ENCODE measurements around the gene YIPF2. TPM values are rescaled to one million over a fixed set of nuclear protein-coding genes. Genes with fewer than 3 reads are reported as not detected.
"Not testable (repeated sequence)": the region's sequence is repeated elsewhere in the genome, so short reads cannot be mapped to it uniquely, and the experiment has no call there.

Gene YIPF2
- total RNA-seq, 2 experiments from 2014 or later, result 19.9 to 23.3 TPM

- ChIA-PET CTCF (no interaction called here), POLR2A (no interaction called here)
- Mint-ChIP-seq H3K27ac (no peak overlapping the region), H3K4me3 (no peak overlapping the region), H3K27me3 (no peaks in the 10 kb centered on the region), H3K4me1 (peaks cover 11% of the 10 kb centered on the region), H3K9me3 (no peaks in the 10 kb centered on the region), H3K36me3 (ENCODE audit: low read depth) (no peaks in the 10 kb centered on the region)
- DNase-seq, result no peak
Measured at GRCh38 chr19:10892256-10892655, 36.2 kb downstream of the YIPF2 start.

DNA sequence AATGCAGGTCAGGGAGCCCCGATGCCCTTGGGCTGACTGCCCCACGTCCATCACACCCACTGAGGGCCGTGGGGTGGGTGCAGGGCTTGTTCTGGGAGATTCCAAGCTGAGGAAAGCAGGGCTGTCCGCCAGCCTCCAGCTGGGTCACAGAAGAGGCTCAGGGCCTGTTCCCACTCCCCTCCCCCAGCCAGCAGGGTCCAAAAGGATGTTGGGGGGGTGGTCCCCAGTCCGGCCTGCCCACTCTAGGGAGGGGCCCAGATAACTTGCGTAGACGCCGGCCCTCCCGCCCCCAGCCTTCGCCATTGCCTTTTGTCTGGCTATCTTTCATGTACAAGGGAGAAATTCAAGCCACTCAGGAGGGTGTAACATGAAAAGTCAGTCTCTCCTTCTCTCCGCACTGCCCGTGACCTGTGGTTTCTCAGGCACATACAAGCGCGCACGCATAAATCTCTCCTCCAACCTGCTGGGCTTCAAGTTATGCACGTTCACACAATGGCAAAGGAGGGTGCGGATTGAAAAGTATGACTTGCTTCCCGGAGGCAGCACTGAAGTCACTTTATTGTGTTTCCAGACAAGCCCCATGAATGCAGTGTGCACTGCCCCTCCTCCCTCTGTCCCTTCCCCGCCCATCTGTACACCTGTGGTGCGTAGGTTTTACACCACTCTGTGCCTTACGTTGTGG lies 36.9 kb downstream of the YIPF2 start:
- DNase-seq, result no peak
- peaks cover 7% of the 10 kb centered on the region for H3K4me1 Mint-ChIP-seq
- H3K4me3 Mint-ChIP-seq, result no peak overlapping the region
- H3K27me3 Mint-ChIP-seq, result no peaks in the 10 kb centered on the region
- ChIA-PET CTCF (no interaction called here), POLR2A (no interaction called here)
- H3K36me3 Mint-ChIP-seq (ENCODE audit: low read depth), result no peaks in the 10 kb centered on the region
- H3K27ac Mint-ChIP-seq, result peak overlapping the region; percentile 21
- no peaks in the 10 kb centered on the region for H3K9me3 Mint-ChIP-seq

GRCh38 chr19:10889880-10890279 lies 38.6 kb downstream of the YIPF2 start:
- H3K36me3 Mint-ChIP-seq (ENCODE audit: low read depth), result no peaks in the 10 kb centered on the region
- POLR2A ChIA-PET, result no interaction called here
- H3K27ac Mint-ChIP-seq, result no peak overlapping the region
- peaks cover 4% of the 10 kb centered on the region for H3K4me1 Mint-ChIP-seq
- DNase-seq, result no peak
- no peaks in the 10 kb centered on the region for H3K9me3 Mint-ChIP-seq
- CTCF ChIA-PET, result interaction anchor here (0.7 to 2.1 kb wide), 4 partner anchors 13 to 165 kb away, joined by 3 to 6 read pairs (median 4); partner anchors contain the start of gene TMED1
- no peak overlapping the region for H3K4me3 Mint-ChIP-seq
- no peaks in the 10 kb centered on the region for H3K27me3 Mint-ChIP-seq

- peaks cover 4% of the 10 kb centered on the region for H3K4me1 Mint-ChIP-seq
- ChIA-PET POLR2A (no interaction called here), CTCF (interaction anchor here (0.7 to 2.1 kb wide), 5 partner anchors 10 to 70 kb away, joined by 3 to 5 read pairs (median 4); partner anchors contain the start of gene TMED1)
- DNase-seq, result no peak
- no peaks in the 10 kb centered on the region for H3K9me3 Mint-ChIP-seq
- no peak overlapping the region for H3K27ac Mint-ChIP-seq
- no peak overlapping the region for H3K4me3 Mint-ChIP-seq
- no peaks in the 10 kb centered on the region for H3K36me3 Mint-ChIP-seq (ENCODE audit: low read depth)
- no peaks in the 10 kb centered on the region for H3K27me3 Mint-ChIP-seq
Measured at GRCh38 chr19:10888421-10888866, 40.0 kb downstream of the YIPF2 start.

GRCh38 chr19:10887616-10888367 lies 40.6 kb downstream of the YIPF2 start:
- POLR2A ChIA-PET, result no interaction called here
- H3K27me3 Mint-ChIP-seq, result no peaks in the 10 kb centered on the region
- H3K9me3 Mint-ChIP-seq, result no peaks in the 10 kb centered on the region
- DNase-seq, result no peak
- H3K36me3 Mint-ChIP-seq (ENCODE audit: low read depth), result no peaks in the 10 kb centered on the region
- peaks cover 4% of the 10 kb centered on the region for H3K4me1 Mint-ChIP-seq
- CTCF ChIA-PET, result interaction anchor here (1.2 to 2.1 kb wide), 6 partner anchors 10 to 51 kb away, joined by 3 to 5 read pairs (median 4); partner anchors contain the start of genes CARM1 and TMED1
- H3K4me3 Mint-ChIP-seq, result no peak overlapping the region
- H3K27ac Mint-ChIP-seq, result no peak overlapping the region

- H3K36me3 Mint-ChIP-seq (ENCODE audit: low read depth), result no peaks in the 10 kb centered on the region
- peaks cover 4% of the 10 kb centered on the region for H3K4me1 Mint-ChIP-seq
- no peak for DNase-seq
- POLR2A ChIA-PET, result no interaction called here
- no peak overlapping the region for H3K4me3 Mint-ChIP-seq
- peak overlapping the region; percentile 36 for H3K27ac Mint-ChIP-seq
- H3K9me3 Mint-ChIP-seq, result no peaks in the 10 kb centered on the region
- CTCF ChIA-PET, result interaction anchor here (0.6 to 1.7 kb wide), 5 partner anchors 9 to 168 kb away, joined by 3 to 5 read pairs (median 4); partner anchors contain the start of gene DNM2
- H3K27me3 Mint-ChIP-seq, result no peaks in the 10 kb centered on the region
Measured at GRCh38 chr19:10885201-10886169, 43.0 kb downstream of the YIPF2 start.

GRCh38 chr19:10884274-10884673 lies 44.2 kb downstream of the YIPF2 start:
- no peak for DNase-seq
- Mint-ChIP-seq H3K4me3 (no peak overlapping the region), H3K9me3 (no peaks in the 10 kb centered on the region), H3K4me1 (peaks cover 7% of the 10 kb centered on the region), H3K36me3 (ENCODE audit: low read depth) (peaks cover 1% of the 10 kb centered on the region), H3K27me3 (no peaks in the 10 kb centered on the region), H3K27ac (peak overlapping the region; percentile 13)
- CTCF ChIA-PET, result no interaction called here
- POLR2A ChIA-PET, result no interaction called here

DNA sequence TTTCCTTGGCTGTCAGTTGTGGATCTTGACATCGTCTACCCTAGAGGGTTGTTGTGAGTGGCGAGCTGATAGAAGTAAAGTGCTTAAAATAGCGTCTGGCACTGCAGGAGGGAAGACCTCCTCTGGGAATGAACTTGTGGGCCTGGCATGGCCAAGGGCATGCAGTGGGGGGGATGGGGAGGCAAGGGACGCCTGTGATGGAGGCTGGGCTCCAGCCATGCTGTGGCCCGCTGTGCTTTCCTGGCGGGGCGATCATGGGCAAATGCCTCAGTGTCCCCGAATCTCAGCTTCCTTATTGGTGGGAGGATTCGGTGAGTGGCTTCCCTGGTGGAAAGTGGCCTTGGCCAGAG lies 46.4 kb downstream of the YIPF2 start:
- no peak overlapping the region for H3K4me3 Mint-ChIP-seq
- H3K4me1 Mint-ChIP-seq, result peaks cover 22% of the 10 kb centered on the region
- peaks cover 4% of the 10 kb centered on the region for H3K36me3 Mint-ChIP-seq (ENCODE audit: low read depth)
- no peaks in the 10 kb centered on the region for H3K9me3 Mint-ChIP-seq
- H3K27ac Mint-ChIP-seq, result no peak overlapping the region
- ChIA-PET CTCF (interaction anchor here (1.2 to 2.6 kb wide), 4 partner anchors 9 to 164 kb away, joined by 4 to 11 read pairs (median 7); partner anchors contain the start of genes CARM1 and DNM2), POLR2A (no interaction called here)
- DNase-seq, result no peak
- H3K27me3 Mint-ChIP-seq, result no peaks in the 10 kb centered on the region

- peaks cover 4% of the 10 kb centered on the region for H3K36me3 Mint-ChIP-seq (ENCODE audit: low read depth)
- ChIA-PET CTCF (interaction anchor here (0.9 to 2.6 kb wide), 5 partner anchors 9 to 164 kb away, joined by 3 to 11 read pairs (median 4); partner anchors contain the start of genes CARM1 and DNM2), POLR2A (no interaction called here)
- peaks cover 25% of the 10 kb centered on the region for H3K4me1 Mint-ChIP-seq
- H3K4me3 Mint-ChIP-seq, result no peak overlapping the region
- H3K27me3 Mint-ChIP-seq, result no peaks in the 10 kb centered on the region
- H3K9me3 Mint-ChIP-seq, result no peaks in the 10 kb centered on the region
- no peak for DNase-seq
- H3K27ac Mint-ChIP-seq, result no peak overlapping the region
Measured at GRCh38 chr19:10881403-10882107, 46.9 kb downstream of the YIPF2 start.

DNA sequence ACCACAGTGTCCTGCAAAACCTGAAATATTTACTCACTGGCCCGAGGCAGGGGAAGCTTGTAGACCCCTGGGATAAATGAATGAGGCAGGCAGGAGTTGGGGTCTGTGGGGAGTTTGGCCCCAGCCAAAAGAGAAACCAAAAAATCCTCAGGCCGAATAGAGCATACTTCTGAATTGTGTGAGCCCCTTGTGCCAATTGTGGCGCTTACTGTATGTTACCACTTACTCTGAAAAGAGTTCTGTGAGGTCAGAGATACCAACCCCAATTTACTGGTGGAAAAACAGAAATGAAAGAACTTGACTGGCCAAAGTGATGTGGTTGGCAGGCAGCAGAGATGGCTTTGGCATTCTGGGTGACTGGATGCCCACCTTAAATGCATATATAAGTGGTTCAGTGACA lies 50.2 kb downstream of the YIPF2 start:
- H3K27me3 Mint-ChIP-seq, result no peaks in the 10 kb centered on the region
- H3K4me3 Mint-ChIP-seq, result no peak overlapping the region
- H3K27ac Mint-ChIP-seq, result peak overlapping the region; percentile 89
- ChIA-PET CTCF (interaction anchor here (1.8 kb wide), 1 partner anchor 161 kb away, joined by 4 read pairs; no protein-coding TSS in a partner anchor), POLR2A (no interaction called here)
- peaks cover 8% of the 10 kb centered on the region for H3K36me3 Mint-ChIP-seq (ENCODE audit: low read depth)
- H3K4me1 Mint-ChIP-seq, result peaks cover 33% of the 10 kb centered on the region
- no peaks in the 10 kb centered on the region for H3K9me3 Mint-ChIP-seq
- DNase-seq, result no peak

- H3K9me3 Mint-ChIP-seq, POLR2A ChIA-PET, H3K27me3 Mint-ChIP-seq, DNase-seq, H3K4me3 Mint-ChIP-seq: not testable (repeated sequence)
- peaks cover 13% of the 10 kb centered on the region for H3K36me3 Mint-ChIP-seq (ENCODE audit: low read depth)
- H3K27ac Mint-ChIP-seq, result peak overlapping the region; percentile 89
- CTCF ChIA-PET, result interaction anchor here (1.0 to 1.8 kb wide), 4 partner anchors 9 to 161 kb away, joined by 3 to 5 read pairs (median 4); no protein-coding TSS in a partner anchor
- peaks cover 38% of the 10 kb centered on the region for H3K4me1 Mint-ChIP-seq
Measured at GRCh38 chr19:10877608-10878007, 50.8 kb downstream of the YIPF2 start.
